ENCODE measurements around the gene FAM135A.

GRCh38 chr6:70518723-70519122 lies 105.4 kb downstream of the FAM135A start:
- TF ChIP-seq CTCF (IDR thresholded peaks at IDR 0.05): no peak
- no peak for TF ChIP-seq POLR2A (IDR thresholded peaks at IDR 0.05)
